ENCODE data around the gene DHX35.

GRCh38 chr20:38982291-38982690, 20.1 kb downstream of the DHX35 start:
- TF ChIP-seq CTCF (IDR thresholded peaks at IDR 0.05; ENCODE audit: low read depth, low read length) (no peak), MAX (IDR thresholded peaks at IDR 0.05; ENCODE audit: low read depth, low read length) (no peak), POLR2A (IDR thresholded peaks at IDR 0.05; ENCODE audit: extremely low read depth, insufficient read length) (no peak), MYC (IDR thresholded peaks at IDR 0.05; ENCODE audit: low read depth, low read length) (no peak)

Measured in NB4 (cell line).